Measurements from ENCODE around the gene MSMO1.

Gene MSMO1

GRCh38 chr4:165288226-165288625 is 39.2 kb upstream of the MSMO1 start:
- Histone ChIP-seq H3K4me1 (ENCODE audit: control insufficient read depth, low read length) (peaks cover 50% of the 10 kb centered on the region), H4K20me1 (ENCODE audit: control insufficient read depth, insufficient read depth, low read depth, low read length) (no peaks in the 10 kb centered on the region), H3K27me3 (ENCODE audit: control insufficient read depth, low read length) (no peaks in the 10 kb centered on the region), H3K4me3 (ENCODE audit: low read length) (no peak overlapping the region), H3K9me2 (replicated peaks; ENCODE audit: control insufficient read depth, low read length) (no peaks in the 10 kb centered on the region), H3F3A (ENCODE audit: control insufficient read depth, insufficient read depth) (no peaks in the 10 kb centered on the region), H3K79me2 (ENCODE audit: control insufficient read depth, low read length) (no peaks in the 10 kb centered on the region), H3K9me3 (ENCODE audit: control insufficient read depth, insufficient read depth, low read length) (no peaks in the 10 kb centered on the region), H3K36me3 (ENCODE audit: control insufficient read depth, low read length) (0 out of 2 replicates have a peak, but pooled peaks cover 3% of the 10 kb centered on the region), H3K4me2 (ENCODE audit: low read length) (no peak overlapping the region), H3K27ac (ENCODE audit: low read depth, low read length) (no peak overlapping the region)
- no peak for TF ChIP-seq EZH2phosphoT487 (IDR thresholded peaks at IDR 0.05; ENCODE audit: borderline replicate concordance, low read length)
- TF ChIP-seq CTCF (IDR thresholded peaks at IDR 0.05; ENCODE audit: low read depth, low read length, poor library complexity, severe bottlenecking), result no peak

- no peak overlapping the region for H3K4me2 ChIP-seq (ENCODE audit: low read length)
- H3K4me3 ChIP-seq (ENCODE audit: low read length), result no peak overlapping the region
- no peaks in the 10 kb centered on the region for H3F3A ChIP-seq (ENCODE audit: control insufficient read depth, insufficient read depth)
- no peaks in the 10 kb centered on the region for H3K9me3 ChIP-seq (ENCODE audit: control insufficient read depth, insufficient read depth, low read length)
- H3K79me2 ChIP-seq (ENCODE audit: control insufficient read depth, low read length), result no peaks in the 10 kb centered on the region
- no peak for TF ChIP-seq EZH2phosphoT487 (IDR thresholded peaks at IDR 0.05; ENCODE audit: borderline replicate concordance, low read length)
- no peak for TF ChIP-seq CTCF (IDR thresholded peaks at IDR 0.05; ENCODE audit: low read depth, low read length, poor library complexity, severe bottlenecking)
- peaks cover 56% of the 10 kb centered on the region for H3K4me1 ChIP-seq (ENCODE audit: control insufficient read depth, low read length)
- H4K20me1 ChIP-seq (ENCODE audit: control insufficient read depth, insufficient read depth, low read depth, low read length), result no peaks in the 10 kb centered on the region
- H3K36me3 ChIP-seq (ENCODE audit: control insufficient read depth, low read length), result 0 out of 2 replicates have a peak, but pooled peaks cover 3% of the 10 kb centered on the region
- no peaks in the 10 kb centered on the region for H3K9me2 ChIP-seq (replicated peaks; ENCODE audit: control insufficient read depth, low read length)
- no peak overlapping the region for H3K27ac ChIP-seq (ENCODE audit: low read depth, low read length)
- H3K27me3 ChIP-seq (ENCODE audit: control insufficient read depth, low read length), result no peaks in the 10 kb centered on the region
These were observed 38.6 kb upstream of the MSMO1 start for GRCh38 chr4:165288639-165289422.

- H3F3A ChIP-seq (ENCODE audit: control insufficient read depth, insufficient read depth), result 0 out of 2 replicates have a peak, but pooled peaks cover 4% of the 10 kb centered on the region
- H3K9me3 ChIP-seq (ENCODE audit: control insufficient read depth, insufficient read depth, low read length), result no peaks in the 10 kb centered on the region
- no peaks in the 10 kb centered on the region for H4K20me1 ChIP-seq (ENCODE audit: control insufficient read depth, insufficient read depth, low read depth, low read length)
- TF ChIP-seq CTCF (IDR thresholded peaks at IDR 0.05; ENCODE audit: low read depth, low read length, poor library complexity, severe bottlenecking), result no peak
- TF ChIP-seq EZH2phosphoT487 (IDR thresholded peaks at IDR 0.05; ENCODE audit: borderline replicate concordance, low read length), result no peak
- H3K27me3 ChIP-seq (ENCODE audit: control insufficient read depth, low read length), result no peaks in the 10 kb centered on the region
- 0 out of 2 replicates have a peak, but pooled peaks cover 3% of the 10 kb centered on the region for H3K36me3 ChIP-seq (ENCODE audit: control insufficient read depth, low read length)
- H3K4me3 ChIP-seq (ENCODE audit: low read length), result no peak overlapping the region
- no peaks in the 10 kb centered on the region for H3K9me2 ChIP-seq (replicated peaks; ENCODE audit: control insufficient read depth, low read length)
- no peaks in the 10 kb centered on the region for H3K79me2 ChIP-seq (ENCODE audit: control insufficient read depth, low read length)
- no peak overlapping the region for H3K27ac ChIP-seq (ENCODE audit: low read depth, low read length)
- H3K4me2 ChIP-seq (ENCODE audit: low read length), result no peak overlapping the region
- peaks cover 62% of the 10 kb centered on the region for H3K4me1 ChIP-seq (ENCODE audit: control insufficient read depth, low read length)
These were observed 38.1 kb upstream of the MSMO1 start for GRCh38 chr4:165289423-165289785.

Data from DOHH2 (cell line).